ENCODE results near the gene RIOK3.

RIOK3 gene

GRCh38 chr18:23433360-23433759 is 19.7 kb upstream of the RIOK3 start:
- Histone ChIP-seq H3K4me3 (ENCODE audit: low read depth, low read length) (no peak overlapping the region), H3K27me3 (replicated peaks) (no peaks in the 10 kb centered on the region), H3K36me3 (replicated peaks) (peaks cover 2% of the 10 kb centered on the region), H3K27ac (no peak overlapping the region)
- in situ Hi-C loops (cut with HindIII; ENCODE audit: low pct_ligation_motif_present, low sequenced_read_pairs) = no loop called here
- no peak for DNase-seq
- TF ChIP-seq, protein P1, sequence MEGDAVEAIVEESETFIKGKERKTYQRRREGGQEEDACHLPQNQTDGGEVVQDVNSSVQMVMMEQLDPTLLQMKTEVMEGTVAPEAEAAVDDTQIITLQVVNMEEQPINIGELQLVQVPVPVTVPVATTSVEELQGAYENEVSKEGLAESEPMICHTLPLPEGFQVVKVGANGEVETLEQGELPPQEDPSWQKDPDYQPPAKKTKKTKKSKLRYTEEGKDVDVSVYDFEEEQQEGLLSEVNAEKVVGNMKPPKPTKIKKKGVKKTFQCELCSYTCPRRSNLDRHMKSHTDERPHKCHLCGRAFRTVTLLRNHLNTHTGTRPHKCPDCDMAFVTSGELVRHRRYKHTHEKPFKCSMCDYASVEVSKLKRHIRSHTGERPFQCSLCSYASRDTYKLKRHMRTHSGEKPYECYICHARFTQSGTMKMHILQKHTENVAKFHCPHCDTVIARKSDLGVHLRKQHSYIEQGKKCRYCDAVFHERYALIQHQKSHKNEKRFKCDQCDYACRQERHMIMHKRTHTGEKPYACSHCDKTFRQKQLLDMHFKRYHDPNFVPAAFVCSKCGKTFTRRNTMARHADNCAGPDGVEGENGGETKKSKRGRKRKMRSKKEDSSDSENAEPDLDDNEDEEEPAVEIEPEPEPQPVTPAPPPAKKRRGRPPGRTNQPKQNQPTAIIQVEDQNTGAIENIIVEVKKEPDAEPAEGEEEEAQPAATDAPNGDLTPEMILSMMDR (IDR thresholded peaks at IDR 0.05; ENCODE audit: low read depth, low read length, missing control alignments) = no peak

GRCh38 chr18:23437357-23438045 is 15.6 kb upstream of the RIOK3 start:
- in situ Hi-C loops (cut with HindIII; ENCODE audit: low pct_ligation_motif_present, low sequenced_read_pairs) = no loop called here
- H3K4me3 ChIP-seq (ENCODE audit: low read depth, low read length) = peak overlapping the region; percentile 94
- no peaks in the 10 kb centered on the region for H3K36me3 ChIP-seq (replicated peaks)
- TF ChIP-seq, protein P1 (IDR thresholded peaks at IDR 0.05; ENCODE audit: low read depth, low read length, missing control alignments) = no peak
- DNase-seq = peak; percentile 70
- H3K27ac ChIP-seq = peak overlapping the region; percentile 81
- no peaks in the 10 kb centered on the region for H3K27me3 ChIP-seq (replicated peaks)

- no peak for DNase-seq
- peak overlapping the region; percentile 94 for H3K4me3 ChIP-seq (ENCODE audit: low read depth, low read length)
- in situ Hi-C loops (cut with HindIII; ENCODE audit: low pct_ligation_motif_present, low sequenced_read_pairs) = no loop called here
- TF ChIP-seq, protein P1 (IDR thresholded peaks at IDR 0.05; ENCODE audit: low read depth, low read length, missing control alignments) = no peak
- no peaks in the 10 kb centered on the region for H3K27me3 ChIP-seq (replicated peaks)
- peak overlapping the region; percentile 81 for H3K27ac ChIP-seq
- no peaks in the 10 kb centered on the region for H3K36me3 ChIP-seq (replicated peaks)
Observed at GRCh38 chr18:23438046-23438377, 15.1 kb upstream of the RIOK3 start.

- in situ Hi-C loops (cut with HindIII; ENCODE audit: low pct_ligation_motif_present, low sequenced_read_pairs) = no loop called here
- no peaks in the 10 kb centered on the region for H3K36me3 ChIP-seq (replicated peaks)
- no peak for DNase-seq
- TF ChIP-seq, protein P1 (IDR thresholded peaks at IDR 0.05; ENCODE audit: low read depth, low read length, missing control alignments) = no peak
- no peak overlapping the region for H3K4me3 ChIP-seq (ENCODE audit: low read depth, low read length)
- H3K27ac ChIP-seq = no peak overlapping the region
- H3K27me3 ChIP-seq (replicated peaks) = no peaks in the 10 kb centered on the region
Observed at GRCh38 chr18:23438608-23439366, 14.3 kb upstream of the RIOK3 start.

GRCh38 chr18:23440131-23440530 is 13.0 kb upstream of the RIOK3 start:
- DNase-seq = no peak
- Histone ChIP-seq H3K27ac (no peak overlapping the region), H3K4me3 (ENCODE audit: low read depth, low read length) (no peak overlapping the region), H3K27me3 (replicated peaks) (no peaks in the 10 kb centered on the region), H3K36me3 (replicated peaks) (no peaks in the 10 kb centered on the region)
- in situ Hi-C loops (cut with HindIII; ENCODE audit: low pct_ligation_motif_present, low sequenced_read_pairs) = no loop called here
- TF ChIP-seq, protein P1 (IDR thresholded peaks at IDR 0.05; ENCODE audit: low read depth, low read length, missing control alignments) = no peak
